Activated CD4-positive, alpha-beta T cell treated with anti-CD3 and anti-CD28 coated beads, Interleukin-2, Interleukin-4, amounts not matched to agents 100 ng/mL and 50 ng/mL, durations not matched to agents 16 hours and 8 hours (primary cell): ENCODE data around the gene OSBPL7.
"Not testable (repeated sequence)": the region's sequence is repeated elsewhere in the genome, so short reads cannot be mapped to it uniquely, and the experiment has no call there.

Experiments
- DNase-seq: peaks from one replicate; pipeline ENCODE4 v3.0.0-alpha.2; 2020; ENCODE audit warnings: low spot score

Gene OSBPL7

DNA sequence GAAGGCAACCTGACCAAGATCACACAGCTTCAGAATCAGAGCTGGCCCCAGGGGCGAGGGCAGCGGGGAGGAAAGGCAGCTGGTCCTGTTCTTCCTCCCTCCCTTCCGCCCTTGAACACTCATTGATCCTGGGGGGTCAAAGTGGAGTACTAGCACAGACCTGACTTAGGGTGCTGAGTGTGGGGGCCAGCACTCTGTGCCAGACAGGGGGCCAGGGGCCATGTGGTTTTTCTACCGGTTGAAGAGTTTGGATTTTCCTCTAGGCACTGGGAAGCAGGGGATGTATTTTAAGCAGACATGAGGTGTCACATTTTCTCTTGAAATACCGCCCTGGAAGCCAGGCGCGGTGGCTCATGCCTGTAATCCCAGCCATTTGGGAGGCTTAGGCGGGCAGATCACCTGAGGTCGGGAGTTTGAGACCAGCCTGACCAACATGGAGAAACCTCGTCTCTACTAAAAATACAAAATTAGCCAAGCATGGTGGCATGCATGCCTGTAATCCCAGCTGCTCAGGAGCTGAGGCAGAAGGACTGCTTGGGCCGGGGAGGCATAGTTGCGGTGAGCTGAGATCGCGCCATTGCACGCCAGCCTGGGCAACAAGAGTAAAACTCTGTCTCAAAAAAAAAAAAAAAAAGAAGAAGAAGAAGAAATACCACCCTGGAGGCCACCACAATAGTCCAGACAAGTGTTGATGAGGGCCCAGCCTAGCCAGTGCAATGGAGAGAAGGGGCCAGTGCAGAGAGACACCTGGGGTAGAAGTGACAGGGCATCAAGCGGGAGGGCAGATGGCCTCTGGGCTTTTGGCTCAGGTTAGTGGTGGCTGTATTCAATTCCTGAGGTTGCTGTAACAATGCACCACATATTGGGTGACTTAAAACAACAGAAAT is 15.3 kb downstream of the OSBPL7 start:
- no peak for DNase-seq

DNA sequence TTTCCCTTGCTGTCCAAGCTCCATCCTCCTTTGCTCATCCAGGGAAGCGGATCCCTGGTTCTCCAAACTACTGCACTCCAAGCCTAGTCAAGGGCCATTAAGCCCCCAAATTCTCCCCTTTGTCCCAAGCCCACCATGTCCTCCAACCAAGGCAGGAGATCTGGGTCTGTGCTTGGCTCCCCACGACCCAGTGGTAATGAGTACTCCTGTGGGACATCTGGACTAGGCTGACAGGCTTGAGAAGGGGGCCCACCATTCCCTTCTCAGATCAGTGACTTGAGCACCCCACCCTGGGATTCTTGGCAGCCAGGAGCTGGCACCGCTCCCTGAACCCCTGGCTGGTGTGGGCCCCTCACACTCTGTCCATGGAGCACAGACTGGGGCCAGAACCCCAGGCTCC is 17.1 kb downstream of the OSBPL7 start:
- DNase-seq = no peak

DNA sequence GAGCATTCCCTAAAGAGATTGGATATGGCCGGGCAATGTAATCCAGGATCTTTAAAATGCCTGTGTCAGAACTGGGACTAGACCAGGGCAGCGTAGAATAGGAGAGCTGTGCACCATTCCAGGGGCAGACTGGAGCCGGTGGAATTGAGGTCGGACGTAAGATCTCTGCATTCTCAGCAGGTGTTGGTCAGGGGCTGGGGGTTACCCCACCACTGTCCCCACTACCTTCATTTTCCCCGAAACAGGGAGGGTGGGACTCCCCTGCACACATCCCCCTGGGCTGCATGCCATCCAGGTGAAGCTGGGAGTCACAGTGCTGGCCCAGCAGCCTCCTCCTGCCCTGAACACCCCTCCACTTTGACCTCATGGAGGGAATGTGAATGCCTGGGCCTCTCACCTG is 17.8 kb downstream of the OSBPL7 start:
- no peak for DNase-seq

DNA sequence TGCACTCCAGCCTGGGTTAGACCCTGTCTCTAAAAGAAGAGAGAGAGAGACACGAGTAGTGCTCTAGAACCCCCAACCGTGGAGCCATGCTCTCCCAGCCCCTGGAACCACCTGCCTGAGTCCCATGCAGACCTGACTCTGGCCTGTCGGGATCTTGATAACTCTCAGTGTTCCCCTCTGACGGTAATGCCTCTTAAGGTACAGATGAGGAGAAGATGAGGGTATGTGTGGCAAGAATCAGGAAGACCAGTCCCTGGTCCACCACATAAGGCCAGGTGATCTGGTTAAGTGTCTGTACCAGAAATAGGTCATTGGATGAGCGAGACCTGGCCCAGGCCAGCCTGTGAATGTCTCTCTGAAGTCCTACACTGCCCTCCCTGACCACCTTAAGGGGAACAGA is 18.4 kb downstream of the OSBPL7 start:
- no peak for DNase-seq

DNA sequence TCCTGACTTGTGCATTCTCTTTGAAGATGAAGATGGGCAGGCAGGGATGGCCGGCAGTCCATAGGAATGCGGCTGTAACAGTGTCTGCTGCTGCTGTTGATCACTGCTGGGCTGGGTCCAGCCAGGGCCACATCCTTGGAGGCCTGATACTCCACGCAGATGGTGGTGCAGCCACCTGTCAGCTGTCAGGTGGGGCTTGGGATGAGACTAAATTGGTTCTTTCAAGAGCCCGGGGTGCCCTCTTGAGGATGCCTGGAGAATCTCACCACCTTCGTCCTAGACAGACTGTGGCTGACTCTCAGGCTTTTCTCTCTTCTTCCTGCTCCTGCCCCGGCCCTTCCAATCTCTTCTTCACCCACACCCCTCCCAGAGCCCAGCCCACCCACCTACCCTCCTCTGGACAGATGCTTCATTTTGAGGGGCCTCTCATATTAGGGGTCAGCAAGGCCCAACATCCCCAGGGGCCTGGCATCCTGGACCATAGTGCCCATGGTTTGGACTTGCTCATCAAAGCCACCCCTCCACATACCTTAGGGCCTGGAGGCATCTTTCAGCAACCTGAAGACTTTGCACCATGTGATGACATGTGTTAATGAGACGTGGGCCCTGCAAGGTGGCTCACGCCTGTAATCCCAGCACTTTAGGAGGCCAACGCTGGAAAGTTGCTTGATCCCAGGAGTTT is 19.1 kb downstream of the OSBPL7 start:
- peak; percentile 66 for DNase-seq

DNA sequence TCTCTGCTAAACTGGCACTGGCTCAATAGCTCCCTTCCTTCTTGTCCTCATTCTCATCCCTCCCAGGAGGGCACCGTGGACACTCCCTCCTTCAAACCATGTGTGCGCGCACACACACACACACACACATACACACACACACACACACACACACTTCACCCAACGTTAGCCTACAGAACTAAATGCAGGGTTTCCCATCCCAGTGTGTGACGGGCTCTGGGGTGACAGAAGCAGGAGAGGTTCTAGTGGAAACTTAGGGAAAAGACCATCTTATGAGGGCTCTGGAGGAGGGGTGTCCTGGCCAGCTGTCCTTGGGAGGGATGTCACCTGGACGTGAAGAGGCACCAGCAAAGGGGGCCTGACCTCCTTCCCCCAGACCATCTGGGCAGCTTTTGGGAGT is 19.7 kb downstream of the OSBPL7 start:
- DNase-seq = no peak

DNA sequence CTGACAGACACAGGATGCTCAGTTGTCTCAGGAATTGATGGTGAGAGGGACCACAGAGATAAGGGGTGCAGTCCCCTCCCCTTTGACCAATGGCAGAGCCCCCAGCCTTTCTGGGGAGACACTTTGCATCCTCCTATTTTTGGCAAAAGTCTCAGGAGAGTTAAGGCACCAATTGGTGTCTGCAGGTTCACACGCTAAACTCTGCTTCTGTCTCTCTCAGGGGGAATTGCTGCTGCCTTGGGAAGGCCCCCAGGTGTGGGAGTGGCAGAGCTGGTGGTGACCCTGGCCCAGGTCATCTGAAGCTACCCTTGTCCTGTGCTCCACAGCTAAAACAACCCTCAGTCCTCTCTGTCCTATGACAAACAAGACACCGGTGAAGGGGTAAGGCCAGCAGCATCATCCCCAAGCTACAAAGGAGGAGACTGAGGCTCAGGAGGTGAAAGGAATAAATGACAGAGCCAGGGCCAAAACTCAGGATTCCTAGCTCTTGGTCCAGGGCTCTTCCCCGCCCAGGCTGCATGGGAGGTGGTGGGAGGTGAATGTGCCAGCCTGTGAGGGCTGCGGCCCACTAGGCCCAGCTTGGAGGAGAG is 20.3 kb downstream of the OSBPL7 start:
- no peak for DNase-seq

DNA sequence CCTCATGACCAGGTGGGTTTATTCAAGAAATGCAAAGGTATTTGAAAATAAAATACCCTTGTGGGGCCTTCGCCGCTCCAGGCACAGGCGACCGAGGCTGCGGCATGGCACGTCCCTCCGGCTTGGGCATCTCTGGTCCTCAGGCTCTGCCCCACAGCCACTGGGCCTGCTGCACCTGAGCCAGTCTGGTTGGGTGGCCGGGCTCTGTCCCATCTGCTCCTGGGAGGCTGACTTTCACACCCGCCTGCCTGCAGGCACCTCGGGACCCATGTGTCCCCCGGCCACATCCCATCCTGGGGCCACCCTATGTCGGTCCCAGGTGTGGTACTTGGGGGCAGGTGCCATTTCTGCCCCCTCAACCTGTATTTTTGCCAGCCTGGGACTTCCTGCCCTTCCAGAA is 20.9 kb downstream of the OSBPL7 start:
- no peak for DNase-seq

DNA sequence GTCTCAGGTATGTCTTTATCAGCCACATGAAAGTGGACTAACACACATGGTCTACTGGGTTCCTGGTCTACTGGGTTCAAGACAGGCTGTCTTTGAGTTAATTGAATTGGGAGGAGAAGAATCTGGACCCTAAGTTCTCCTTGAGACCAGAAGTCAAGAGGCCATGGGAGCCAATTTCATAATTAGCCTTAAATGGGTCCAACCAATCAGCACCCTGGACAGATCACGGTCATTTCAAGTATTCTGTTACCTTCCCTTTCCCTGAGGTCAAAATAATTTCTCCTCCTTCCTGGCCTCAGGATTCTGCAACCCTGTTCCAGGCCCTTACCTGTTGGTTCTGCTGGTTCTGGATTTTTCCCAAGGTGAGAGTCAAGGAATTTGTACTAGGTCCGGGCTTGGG is 23.8 kb downstream of the OSBPL7 start:
- DNase-seq = no peak

DNA sequence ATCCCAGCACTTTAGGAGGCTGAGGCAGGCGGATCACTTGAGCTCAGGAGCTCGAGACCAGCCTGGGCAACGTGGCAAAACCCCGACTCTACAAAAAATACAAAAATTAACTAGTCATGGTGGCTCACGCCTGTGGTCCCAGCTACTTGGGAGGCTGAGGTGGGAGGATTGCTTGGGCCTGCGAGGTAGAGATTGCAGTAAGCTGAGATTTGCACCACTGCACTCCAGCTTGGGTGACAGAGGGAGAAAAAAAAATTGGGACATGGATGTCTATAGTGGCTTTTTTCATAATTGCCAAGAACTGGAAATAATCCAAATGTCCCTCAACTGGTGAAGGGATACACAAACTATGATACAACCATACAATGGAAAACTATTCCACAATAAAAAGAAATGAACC is 28.6 kb downstream of the OSBPL7 start:
- DNase-seq = no peak

DNA sequence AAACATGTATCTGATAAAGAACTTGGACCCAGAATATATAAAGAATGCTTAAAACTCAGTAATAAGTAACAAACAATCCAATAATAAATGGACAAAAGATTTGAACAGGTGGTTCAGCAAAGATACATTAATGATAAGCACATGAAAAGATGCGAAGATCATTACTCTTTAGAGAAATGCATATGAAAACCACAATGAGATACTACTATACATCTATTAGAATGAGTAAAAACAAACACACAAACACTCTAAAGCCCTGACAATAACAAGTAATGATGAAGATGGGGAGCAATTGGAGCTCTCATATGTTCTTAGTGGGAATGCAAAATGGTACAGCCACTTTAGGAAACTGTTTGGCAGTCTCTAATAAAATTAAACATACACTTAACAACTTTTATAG is 29.1 kb downstream of the OSBPL7 start:
- DNase-seq = no peak

DNA sequence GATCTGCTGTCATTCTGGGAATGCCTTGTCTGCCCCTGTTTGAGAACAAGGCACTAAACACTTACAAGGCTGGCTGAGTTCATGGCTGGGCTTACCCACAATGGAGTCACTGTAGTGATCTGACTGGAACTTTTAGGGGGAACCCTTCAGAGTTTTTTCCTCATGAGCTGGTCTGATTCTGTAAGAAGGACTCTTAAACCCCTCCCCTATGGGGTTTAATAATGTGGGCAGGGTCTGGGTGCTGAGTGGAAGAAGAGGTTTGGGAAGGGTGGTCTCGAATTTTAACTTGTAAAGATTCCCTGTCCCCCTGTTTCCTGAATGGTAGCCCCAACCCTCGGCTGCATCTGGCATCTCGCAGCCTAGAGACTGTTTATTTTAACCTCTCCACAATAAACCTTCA is 30.6 kb downstream of the OSBPL7 start:
- DNase-seq = no peak

DNA sequence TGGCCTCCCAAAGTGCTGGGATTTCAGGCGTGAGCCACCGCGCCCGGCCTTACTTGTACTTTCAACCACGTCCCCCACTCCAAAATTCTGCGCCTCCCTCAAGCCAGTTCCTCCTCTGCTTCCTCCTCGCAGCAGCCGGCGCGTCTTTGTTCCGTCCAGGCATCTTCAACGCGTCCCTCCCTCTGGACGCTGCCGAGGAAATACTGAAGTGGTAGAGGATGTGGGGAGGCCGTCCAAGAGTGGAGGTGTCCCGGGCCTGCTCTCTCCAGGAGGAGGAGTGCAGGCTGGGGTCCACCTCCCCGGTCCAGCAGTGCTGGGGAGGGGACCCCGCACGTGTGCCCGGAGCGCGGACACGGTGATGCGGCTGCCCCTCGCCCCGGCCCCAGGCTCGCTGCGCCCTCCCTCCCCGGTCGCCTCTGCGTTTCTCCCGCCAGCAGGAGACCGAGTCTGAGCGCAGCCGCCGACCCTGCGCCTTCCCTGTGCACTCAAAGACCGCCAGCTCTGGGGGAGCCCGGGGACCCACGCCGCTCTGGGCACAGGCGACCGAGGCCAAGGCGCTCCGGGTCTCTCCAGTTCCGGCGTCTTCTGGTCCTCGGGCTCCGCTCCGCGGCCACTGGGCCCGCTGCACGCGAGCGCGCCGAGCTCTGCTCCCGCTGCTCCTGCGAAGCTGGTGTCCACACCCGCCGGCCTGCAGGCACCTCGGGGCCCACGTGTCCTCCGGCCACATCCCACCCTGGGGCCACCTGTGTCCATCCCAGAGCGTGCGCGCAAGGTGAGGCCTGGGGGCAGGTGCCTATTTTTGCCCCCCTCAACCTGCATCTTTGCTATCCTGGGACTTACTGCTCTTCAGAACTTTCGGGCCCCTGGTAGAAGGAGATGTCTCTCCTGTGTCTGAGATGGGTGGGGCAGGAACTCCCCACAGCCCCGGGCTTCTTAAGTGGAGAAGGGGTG is 31.7 kb downstream of the OSBPL7 start:
- DNase-seq = peak; percentile 57

DNA sequence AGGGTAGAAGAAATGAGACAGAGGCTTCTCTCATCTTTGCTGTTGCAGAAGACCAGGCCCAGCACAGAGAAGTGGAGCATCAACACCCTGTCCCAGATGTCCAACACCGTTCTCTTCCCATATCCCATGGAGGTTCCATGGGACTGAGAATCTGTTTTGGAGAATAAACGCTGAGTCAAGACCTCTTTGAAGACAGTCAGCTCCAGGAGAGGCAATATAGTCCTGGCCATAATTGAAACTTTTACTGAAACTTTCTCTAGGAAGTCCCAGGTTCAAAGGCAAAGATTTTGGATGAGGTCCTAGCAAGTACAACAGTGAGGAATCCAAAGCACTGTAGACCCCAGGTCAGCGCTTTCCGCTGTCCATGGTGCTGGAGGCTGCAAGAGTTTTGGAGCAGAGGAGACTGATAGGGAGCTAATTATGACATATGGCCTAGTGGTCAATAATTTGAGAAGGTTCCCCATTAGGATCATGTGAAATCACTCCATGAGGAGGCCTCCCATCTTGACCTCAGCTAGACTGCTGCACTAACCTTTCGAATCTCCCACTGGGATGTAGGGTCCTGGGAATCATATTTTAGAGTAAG is 36.0 kb downstream of the OSBPL7 start:
- no peak for DNase-seq

DNA sequence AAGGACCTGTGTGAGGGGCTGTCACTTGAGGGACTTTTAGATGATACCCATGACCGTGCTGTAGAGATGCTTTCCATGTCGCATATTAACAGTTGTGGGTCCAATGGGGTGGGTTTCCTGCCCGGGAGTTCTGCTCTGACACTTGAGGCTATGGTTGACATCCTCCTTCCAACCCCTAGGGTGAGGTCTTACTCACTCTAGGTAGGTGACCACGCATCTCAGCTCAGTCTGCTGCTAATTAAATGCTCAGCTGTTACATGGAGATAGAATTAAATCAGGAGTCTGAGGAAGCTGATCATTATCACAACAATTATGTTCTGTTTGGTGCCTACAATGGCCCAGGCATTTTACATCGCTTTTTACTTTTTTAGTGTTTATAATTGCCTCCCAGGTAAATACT is 40.2 kb downstream of the OSBPL7 start:
- no peak for DNase-seq

DNA sequence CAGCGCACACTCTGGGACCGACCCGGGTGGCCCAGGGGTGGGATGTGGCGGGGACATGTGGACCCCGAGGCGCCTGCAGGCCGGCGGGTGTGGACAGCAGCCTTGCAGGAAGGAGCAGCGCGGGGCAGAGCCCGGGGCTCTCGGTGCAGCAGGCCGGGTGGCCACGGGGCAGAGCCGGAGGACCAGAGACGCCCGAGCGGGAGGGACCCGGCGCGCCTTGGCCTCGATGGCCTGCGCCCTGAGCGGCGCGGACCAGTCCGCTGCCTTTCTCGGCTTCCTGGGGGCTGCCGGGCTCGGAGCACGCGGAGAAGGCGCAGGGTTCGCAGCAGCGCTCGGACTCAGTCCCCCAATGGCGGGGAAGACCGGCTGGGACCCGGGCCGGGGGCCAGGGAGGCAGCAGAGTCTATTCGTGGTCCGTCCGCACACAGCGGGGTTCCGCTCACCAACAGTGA is 43.4 kb downstream of the OSBPL7 start:
- DNase-seq = no peak

DNA sequence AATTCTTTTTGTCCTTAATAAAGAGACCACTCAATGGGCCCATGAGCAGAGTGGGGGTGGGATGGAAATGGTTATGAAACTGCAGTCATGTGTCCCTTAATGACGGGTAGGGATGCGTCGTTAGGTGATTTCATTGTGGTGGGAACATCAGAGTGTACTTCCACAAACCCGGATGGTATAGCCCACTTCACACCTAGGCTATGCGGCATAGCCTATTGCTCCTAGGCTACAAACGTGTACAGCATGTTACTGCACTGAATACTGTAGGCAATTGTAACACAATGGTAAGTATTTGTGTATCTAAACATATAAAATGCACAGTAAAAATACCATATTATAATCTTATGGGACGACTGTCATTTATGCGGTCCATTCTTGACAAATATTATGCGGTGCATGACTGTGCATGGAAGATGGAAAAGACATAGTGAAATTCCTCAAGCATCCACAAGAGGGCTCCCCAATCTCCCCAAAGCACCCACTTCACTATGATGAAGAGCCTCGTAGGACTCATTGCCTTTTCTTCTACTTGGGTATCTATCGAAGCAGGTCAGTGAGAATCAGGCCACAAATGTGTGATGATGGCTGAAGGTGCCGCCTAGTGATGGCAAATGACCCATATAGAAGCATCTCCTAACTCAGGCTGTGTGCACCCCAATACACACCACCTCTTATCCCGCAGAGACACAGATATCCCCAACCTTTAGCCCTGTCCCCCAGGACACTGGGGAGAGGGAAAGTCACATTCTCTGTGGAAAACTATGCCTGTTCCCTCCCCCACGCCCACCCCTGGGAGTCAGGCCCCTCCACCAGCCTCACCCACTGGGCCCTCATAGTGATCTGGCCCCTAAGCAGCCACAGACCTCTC is 45.0 kb downstream of the OSBPL7 start:
- DNase-seq = peak; percentile 57

DNA sequence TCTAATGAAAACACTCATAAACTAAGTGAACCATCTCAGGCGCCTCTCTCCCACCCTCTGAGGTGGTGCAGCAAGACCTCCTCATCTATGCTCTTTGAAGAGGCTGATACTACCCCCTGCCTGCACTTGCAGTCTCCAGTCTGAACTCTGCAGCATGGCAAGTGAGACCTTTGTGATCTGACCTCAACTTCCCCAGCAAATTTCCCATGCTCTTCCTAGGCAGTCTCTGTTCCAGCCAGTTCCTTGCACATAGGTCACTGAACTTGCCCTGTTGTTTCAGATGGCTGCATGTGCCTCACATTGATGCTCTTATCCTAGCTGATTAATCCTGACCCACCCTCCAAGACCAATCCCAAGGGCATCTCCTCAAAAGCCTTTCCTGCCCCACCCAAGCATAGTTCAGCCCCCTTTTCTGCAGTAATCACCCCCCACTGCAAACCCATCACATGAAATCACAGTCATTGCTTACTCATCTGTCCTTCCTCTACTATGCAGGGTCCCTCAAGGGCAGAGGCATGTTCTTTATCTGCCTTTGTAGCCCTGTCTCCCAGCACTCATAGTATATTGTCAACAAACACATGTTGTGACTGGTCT is 46.5 kb downstream of the OSBPL7 start:
- no peak for DNase-seq

DNA sequence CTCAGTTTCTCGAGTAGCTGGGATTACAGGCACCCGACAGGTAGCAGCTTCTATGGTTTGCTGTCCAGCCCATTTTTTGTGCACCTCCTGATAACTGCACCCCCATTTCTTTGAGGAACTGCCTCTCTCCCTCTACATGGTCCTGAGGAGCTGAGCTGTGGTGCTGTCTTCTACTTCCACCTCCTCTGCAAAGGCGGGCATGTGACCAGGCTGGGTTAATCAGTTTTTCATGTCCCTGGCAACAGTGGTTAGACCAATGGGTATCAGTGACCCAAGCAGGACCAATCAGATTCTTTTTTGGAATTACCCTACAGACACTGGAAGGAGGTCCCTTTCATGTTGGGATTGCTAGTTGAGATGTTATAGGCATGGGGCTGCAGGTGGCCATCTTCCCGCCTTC is 47.3 kb downstream of the OSBPL7 start:
- DNase-seq = no peak

DNA sequence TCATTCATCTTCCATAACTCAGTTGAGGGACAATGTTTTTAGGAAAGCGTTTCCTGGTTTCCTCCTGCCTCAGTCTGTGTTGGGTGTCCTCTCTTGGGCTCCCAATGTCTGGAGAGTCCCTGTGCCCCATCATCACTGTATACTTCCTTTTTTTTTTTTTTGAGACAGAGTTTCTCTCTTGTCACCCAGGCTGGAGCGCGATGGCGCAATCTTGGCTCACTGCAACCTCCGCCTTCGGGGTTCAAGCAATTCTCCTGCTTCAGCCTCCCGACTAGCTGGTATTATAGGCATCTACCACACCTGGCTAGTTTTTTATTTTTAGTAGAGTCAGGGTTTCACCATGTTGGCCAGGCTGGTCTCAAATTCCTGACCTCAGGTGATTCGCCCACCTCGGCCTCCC is 47.9 kb downstream of the OSBPL7 start:
- DNase-seq = not testable (repeated sequence)
